Measurements from ENCODE around the gene NUCB2.

NUCB2 gene

DNA sequence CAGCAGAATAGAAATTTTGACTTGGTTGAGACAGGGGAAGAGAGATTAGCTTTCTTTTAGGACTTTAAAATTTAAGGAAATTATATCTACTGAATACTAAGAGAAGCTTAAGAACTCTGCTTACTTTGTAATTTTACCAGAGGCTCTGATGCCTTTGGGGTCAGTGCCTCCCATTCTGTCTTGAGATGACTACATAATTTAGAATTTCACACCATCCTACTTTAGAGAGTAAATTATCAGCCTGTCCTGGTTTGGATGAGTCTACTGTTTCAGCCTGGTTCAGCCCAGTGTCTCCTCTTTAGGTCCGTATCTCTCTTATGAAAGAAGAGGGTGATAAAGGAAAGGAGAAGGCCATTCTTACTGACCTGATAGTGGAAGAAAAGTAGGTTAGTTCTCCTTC lies 9.8 kb downstream of the NUCB2 start:
- TF ChIP-seq, protein P1, sequence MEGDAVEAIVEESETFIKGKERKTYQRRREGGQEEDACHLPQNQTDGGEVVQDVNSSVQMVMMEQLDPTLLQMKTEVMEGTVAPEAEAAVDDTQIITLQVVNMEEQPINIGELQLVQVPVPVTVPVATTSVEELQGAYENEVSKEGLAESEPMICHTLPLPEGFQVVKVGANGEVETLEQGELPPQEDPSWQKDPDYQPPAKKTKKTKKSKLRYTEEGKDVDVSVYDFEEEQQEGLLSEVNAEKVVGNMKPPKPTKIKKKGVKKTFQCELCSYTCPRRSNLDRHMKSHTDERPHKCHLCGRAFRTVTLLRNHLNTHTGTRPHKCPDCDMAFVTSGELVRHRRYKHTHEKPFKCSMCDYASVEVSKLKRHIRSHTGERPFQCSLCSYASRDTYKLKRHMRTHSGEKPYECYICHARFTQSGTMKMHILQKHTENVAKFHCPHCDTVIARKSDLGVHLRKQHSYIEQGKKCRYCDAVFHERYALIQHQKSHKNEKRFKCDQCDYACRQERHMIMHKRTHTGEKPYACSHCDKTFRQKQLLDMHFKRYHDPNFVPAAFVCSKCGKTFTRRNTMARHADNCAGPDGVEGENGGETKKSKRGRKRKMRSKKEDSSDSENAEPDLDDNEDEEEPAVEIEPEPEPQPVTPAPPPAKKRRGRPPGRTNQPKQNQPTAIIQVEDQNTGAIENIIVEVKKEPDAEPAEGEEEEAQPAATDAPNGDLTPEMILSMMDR (IDR thresholded peaks at IDR 0.05; ENCODE audit: borderline replicate concordance, insufficient read depth, low read depth, low read length) = no peak
- no peak overlapping the region for H3K4me3 ChIP-seq (ENCODE audit: low read depth, low read length)

DNA sequence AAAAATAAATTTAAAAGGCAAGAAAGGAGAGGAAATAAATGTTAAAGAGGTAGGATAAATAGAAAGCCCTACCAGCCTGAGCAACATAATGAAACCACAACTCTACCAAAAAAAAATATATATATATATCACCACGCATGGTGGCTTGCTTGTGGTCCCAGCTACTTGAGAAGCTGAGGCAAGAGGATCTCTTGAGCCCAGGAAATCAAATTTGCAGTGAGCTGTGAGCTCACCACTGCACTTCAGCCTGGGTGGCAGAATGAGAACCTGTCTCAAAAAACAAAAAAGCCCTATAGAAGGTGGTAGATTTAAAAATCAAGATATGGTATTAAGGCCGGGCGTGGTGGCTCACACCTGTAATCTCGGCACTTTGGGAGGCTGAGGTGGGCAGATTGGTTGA lies 10.5 kb downstream of the NUCB2 start:
- TF ChIP-seq, protein P1 (IDR thresholded peaks at IDR 0.05; ENCODE audit: borderline replicate concordance, insufficient read depth, low read depth, low read length) = no peak
- H3K4me3 ChIP-seq (ENCODE audit: low read depth, low read length) = no peak overlapping the region

DNA sequence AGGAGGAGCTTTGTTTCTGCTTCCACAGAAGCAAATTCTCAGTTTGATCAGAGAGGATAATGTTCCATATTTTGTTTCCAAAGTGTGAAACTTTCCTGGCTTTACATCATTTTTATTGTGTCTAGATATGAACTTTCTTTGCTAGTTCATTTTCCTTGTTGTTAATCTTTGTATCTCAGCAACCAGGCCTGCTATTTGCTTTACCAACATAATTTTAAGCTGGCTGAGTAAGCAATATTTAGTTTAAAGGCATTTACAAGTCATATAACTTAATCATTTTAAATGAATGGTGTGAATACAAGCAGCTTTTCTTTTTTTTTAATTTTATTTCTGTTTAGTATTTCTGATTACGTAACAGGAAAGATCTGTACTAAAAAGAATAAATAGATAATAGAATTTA lies 15.2 kb downstream of the NUCB2 start:
- TF ChIP-seq, protein P1 (IDR thresholded peaks at IDR 0.05; ENCODE audit: borderline replicate concordance, insufficient read depth, low read depth, low read length) = no peak
- no peak overlapping the region for H3K4me3 ChIP-seq (ENCODE audit: low read depth, low read length)

DNA sequence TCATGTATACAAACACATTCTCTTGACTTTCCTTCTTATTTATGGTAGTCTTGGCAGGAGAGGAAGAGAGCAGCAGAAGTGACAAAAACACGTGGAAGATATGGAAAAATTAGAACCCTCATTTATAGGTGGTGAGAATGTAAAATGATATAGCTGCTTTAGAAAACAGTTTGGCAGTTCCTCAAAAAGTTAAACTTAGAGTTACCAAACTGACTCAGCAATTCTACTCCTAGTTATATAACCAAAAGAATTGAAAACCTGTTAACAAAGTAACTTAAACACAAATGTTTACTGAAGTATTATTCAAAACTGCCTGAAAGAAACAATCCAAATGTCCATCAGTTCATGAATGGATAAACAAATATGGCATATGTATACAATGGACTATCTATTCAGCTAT lies 16.8 kb downstream of the NUCB2 start:
- TF ChIP-seq, protein P1 (IDR thresholded peaks at IDR 0.05; ENCODE audit: borderline replicate concordance, insufficient read depth, low read depth, low read length) = no peak
- no peak overlapping the region for H3K4me3 ChIP-seq (ENCODE audit: low read depth, low read length)

DNA sequence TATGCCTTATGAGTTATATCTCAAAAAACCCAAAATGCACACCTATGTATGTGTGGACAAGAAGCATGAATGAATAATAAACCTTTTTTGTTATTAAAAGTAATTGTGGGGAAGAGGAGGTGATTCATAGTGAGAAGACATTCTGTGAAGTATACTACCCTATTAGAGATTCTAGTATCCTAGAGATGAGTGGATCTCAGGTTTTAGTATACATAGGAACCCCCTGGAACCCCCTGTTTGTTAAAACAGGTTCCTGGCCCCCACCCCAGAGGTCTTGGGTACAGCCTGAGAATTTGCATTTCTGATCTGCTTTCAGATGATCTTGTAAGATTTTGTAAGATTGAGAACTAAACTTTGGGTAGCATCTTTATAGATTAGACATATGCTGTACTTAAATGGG lies 17.5 kb downstream of the NUCB2 start:
- TF ChIP-seq, protein P1 (IDR thresholded peaks at IDR 0.05; ENCODE audit: borderline replicate concordance, insufficient read depth, low read depth, low read length) = no peak
- no peak overlapping the region for H3K4me3 ChIP-seq (ENCODE audit: low read depth, low read length)

DNA sequence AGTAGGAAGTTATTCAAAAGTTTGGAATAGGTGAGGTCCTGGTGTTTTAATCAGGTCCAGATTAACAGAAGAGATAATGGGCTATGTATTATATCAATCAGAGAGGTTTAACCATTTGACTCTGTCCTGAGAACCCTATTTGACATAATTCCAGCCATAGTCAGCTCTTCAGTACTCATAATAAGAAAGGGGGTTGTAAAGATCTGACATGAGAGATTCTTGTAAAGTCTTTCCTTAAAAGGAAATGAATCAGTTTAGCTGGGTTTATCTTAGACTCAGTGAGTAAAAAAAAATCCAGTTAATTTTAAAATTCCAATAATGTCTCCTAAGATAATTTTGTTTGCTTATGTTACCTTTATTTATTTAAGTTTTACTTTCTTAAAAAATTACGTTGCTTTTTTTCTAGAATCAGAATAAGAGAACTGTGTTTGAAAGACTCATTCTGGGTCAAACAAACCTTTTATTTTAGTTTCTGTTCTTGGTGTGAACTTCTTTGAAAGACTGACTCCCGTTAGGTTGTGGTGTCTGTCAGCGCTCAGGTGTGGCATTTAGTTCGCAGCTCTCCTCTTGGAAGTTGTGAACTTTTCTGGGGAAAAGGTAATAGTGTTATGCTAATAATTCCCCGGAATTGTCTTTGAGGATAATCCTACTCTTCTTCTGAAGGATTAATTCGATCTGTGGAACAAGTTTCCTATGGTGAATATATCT lies 20.5 kb downstream of the NUCB2 start:
- TF ChIP-seq, protein P1 (IDR thresholded peaks at IDR 0.05; ENCODE audit: borderline replicate concordance, insufficient read depth, low read depth, low read length) = no peak
- no peak overlapping the region for H3K4me3 ChIP-seq (ENCODE audit: low read depth, low read length)

DNA sequence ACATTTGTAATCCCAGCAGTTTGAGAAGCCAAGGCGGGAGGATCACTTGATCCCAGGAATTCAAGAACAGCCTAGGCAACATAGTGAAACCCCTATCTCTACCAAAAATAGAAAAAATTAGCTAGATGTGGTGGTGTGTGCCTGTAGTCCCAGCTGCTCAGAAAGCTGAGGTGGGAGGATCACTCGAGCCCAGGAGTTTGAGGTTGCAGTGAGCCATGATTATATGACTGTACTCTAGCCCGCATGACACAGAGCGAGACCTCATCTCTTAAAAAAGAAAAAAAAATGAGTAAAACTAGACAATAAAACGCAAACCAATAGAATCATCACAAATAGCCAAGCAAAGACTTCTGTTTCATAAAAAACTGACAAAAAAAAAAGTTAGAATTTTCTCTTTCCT lies 21.8 kb downstream of the NUCB2 start:
- TF ChIP-seq, protein P1 (IDR thresholded peaks at IDR 0.05; ENCODE audit: borderline replicate concordance, insufficient read depth, low read depth, low read length) = no peak

More for the DNA sequence above, 21.8 kb downstream of the NUCB2 start:
- no peak overlapping the region for H3K4me3 ChIP-seq (ENCODE audit: low read depth, low read length)
